ENCODE results near the gene TDRD15. TPM values are rescaled to one million over a fixed set of nuclear protein-coding genes. Genes with fewer than 3 reads are reported as not detected.

Gene TDRD15
- total and polyA plus RNA-seq, 2 of the 4 experiments (the other 2 are of a cell fraction) = not detected

DNA sequence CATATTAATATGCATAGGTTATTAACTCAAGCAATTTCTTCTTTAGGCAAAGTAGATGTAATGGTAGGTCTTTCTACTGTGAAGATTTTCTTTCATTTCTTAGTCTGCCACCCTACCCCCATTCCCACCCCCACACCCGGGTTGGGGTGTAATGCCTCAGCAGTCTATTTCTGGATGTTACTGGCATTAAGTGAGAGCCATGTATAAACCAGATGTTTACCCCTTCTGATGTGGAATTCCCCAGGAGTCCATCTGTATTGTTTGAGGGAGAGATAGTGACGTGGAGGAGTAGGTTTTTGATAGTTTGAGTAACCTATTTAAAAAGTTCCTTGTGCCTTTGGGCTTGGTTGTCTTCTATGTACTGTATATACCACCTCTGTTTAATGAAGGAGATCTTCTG is 11.8 kb downstream of the TDRD15 start:
- H2BK20ac ChIP-seq (ENCODE audit: low read depth, low read length) = no peak overlapping the region
- WGBS, 2 experiments (ENCODE audit: extremely low coverage in 2 of 2, insufficient read length in 1 of 2) = no CpG with 5 or more reads among the region's 2 CpGs
- no peak overlapping the region for H3K23ac ChIP-seq (ENCODE audit: low read depth, low read length)
- H4K5ac ChIP-seq (ENCODE audit: low read depth, low read length) = no peak overlapping the region
- ChIA-PET CTCF (no interaction called here), POLR2A (ENCODE audit: unreplicated experiment) (no interaction called here)
- H3K27ac ChIP-seq (ENCODE audit: insufficient read depth, low read length) = no peak overlapping the region
- H2AFZ ChIP-seq (replicated peaks; ENCODE audit: low read length, poor library complexity) = no peak overlapping the region
- no peak overlapping the region for H3K4me2 ChIP-seq (ENCODE audit: low read depth, low read length)
- no peak overlapping the region for H2AK9ac ChIP-seq (replicated peaks; ENCODE audit: low read depth, low read length, poor library complexity)
- no TSS peak for BruUV-seq (replicated peaks)
- H3K36me3 ChIP-seq (ENCODE audit: control insufficient read depth, insufficient read depth, low read length) = no peaks in the 10 kb centered on the region
- no peaks in the 10 kb centered on the region for H4K20me1 ChIP-seq (ENCODE audit: insufficient read depth, low read length)
- no peak overlapping the region for H2BK5ac ChIP-seq (ENCODE audit: low read depth, low read length, poor library complexity, severe bottlenecking)
- TF ChIP-seq BHLHE40 (IDR thresholded peaks at IDR 0.05; ENCODE audit: low read depth, low read length) (no peak), NFE2L2 (IDR thresholded peaks at IDR 0.05; ENCODE audit: low read depth, low read length) (no peak), SMC3 (IDR thresholded peaks at IDR 0.05; ENCODE audit: low read depth, low read length) (no peak), CHD1 (IDR thresholded peaks at IDR 0.05; ENCODE audit: low read depth, low read length) (no peak), RAD21 (IDR thresholded peaks at IDR 0.05; ENCODE audit: low read length) (no peak)
- TF ChIP-seq, protein P1, sequence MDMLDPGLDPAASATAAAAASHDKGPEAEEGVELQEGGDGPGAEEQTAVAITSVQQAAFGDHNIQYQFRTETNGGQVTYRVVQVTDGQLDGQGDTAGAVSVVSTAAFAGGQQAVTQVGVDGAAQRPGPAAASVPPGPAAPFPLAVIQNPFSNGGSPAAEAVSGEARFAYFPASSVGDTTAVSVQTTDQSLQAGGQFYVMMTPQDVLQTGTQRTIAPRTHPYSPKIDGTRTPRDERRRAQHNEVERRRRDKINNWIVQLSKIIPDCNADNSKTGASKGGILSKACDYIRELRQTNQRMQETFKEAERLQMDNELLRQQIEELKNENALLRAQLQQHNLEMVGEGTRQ (IDR thresholded peaks at IDR 0.05; ENCODE audit: low read depth, low read length) = no peak
- H2AK5ac ChIP-seq (ENCODE audit: low read depth, low read length) = no peak overlapping the region
- H3K14ac ChIP-seq (replicated peaks; ENCODE audit: low read depth, low read length) = no peak overlapping the region
- dilution Hi-C loops (cut with HindIII; ENCODE audit: low sequenced_read_pairs, unreplicated experiment) = no loop called here
- no peak overlapping the region for H3K9ac ChIP-seq (ENCODE audit: low read depth, low read length)
- H2BK120ac ChIP-seq (ENCODE audit: low read depth, low read length) = no peak overlapping the region
- H3K9me1 ChIP-seq (ENCODE audit: insufficient read depth, low read length) = no peaks in the 10 kb centered on the region
- H3K4ac ChIP-seq (ENCODE audit: low read depth, low read length) = no peak overlapping the region
- H3K4me1 ChIP-seq (ENCODE audit: control insufficient read depth, insufficient read depth, low read length) = no peaks in the 10 kb centered on the region
- DNase-seq (no peak), ATAC-seq (ENCODE audit: low read depth) (no peak)
- no peaks in the 10 kb centered on the region for H3K27me3 ChIP-seq (ENCODE audit: control insufficient read depth, insufficient read depth, low read length)
- intact Hi-C loops (cut with micrococcal nuclease) = no loop called here
- no peak overlapping the region for H3K56ac ChIP-seq (ENCODE audit: extremely low read depth, insufficient read depth, low read length)
- H3K79me1 ChIP-seq (ENCODE audit: low read depth in 1 of 2, low read length in 2 of 2) = no peaks in the 10 kb centered on the region
- H3K4me3 ChIP-seq (ENCODE audit: insufficient read depth, low read depth, low read length) = no peak overlapping the region
- no peak overlapping the region for H4K91ac ChIP-seq (ENCODE audit: insufficient read depth, low read depth, low read length)
- H2BK15ac ChIP-seq (ENCODE audit: low read depth, low read length) = no peak overlapping the region
- no peaks in the 10 kb centered on the region for H3K9me3 ChIP-seq (ENCODE audit: control insufficient read depth, insufficient read depth, low read length)
- H4K8ac ChIP-seq (ENCODE audit: low read depth in 2 of 2, low read length in 2 of 2) = no peak overlapping the region
- in situ Hi-C loops (cut with MboI; ENCODE audit: low sequenced_read_pairs) = no loop called here
- no peak overlapping the region for H3K18ac ChIP-seq (ENCODE audit: low read depth, low read length)
